GM10248 (cell line): ENCODE data around the gene AHDC1.
"Not testable (repeated sequence)": the region's sequence is repeated elsewhere in the genome, so short reads cannot be mapped to it uniquely, and the experiment has no call there.

Experiments
- CTCF ChIA-PET: fragments of 300-600 bp; sonication (Branson Sonifier 250); formaldehyde crosslinking; extraction: SDS; loops from one replicate; lab custom pipeline; 2021; ENCODE audit warnings: antibody characterized with exemption; lab: Yijun Ruan, JAX
- POLR2A ChIA-PET: fragments of 350-650 bp; sonication (Branson Sonifier 250); formaldehyde crosslinking; extraction: SDS; loops from one replicate; lab custom pipeline; 2020; ENCODE audit warnings: antibody characterized with exemption; lab: Yijun Ruan, JAX
- DNase-seq: peaks from one replicate; pipeline ENCODE4 v3.0.0; 2012; ENCODE audit errors: extremely low spot score
- TF ChIP-seq, protein P1 (sequence below): IDR thresholded peaks from 2 replicates; pipeline ENCODE4 v1.5.1; 2012; ENCODE audit warnings: mild to moderate bottlenecking, low read depth; ENCODE audit errors: extremely low read depth, missing control alignments, control extremely low read depth

The AHDC1 gene

DNA sequence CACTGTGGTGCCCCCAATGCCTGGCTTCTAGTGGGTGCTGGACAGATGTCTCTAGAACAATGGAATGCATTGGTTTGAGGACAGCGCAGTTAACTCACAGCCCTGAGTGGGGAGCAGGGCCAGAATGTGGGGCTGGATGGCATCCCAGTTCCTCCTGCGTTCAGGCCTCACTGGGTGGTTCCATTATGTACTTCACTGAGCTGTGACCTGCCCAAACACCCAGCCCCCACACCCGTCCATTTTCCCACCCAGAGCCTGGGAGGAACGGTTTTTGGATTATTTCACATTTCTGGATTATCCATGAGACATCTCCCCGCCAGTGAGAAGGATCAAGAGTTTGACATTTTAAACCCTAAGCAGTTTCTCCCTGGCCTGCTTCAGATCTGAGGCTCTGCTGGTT is 58.7 kb downstream of the AHDC1 start:
- TF ChIP-seq, protein P1, sequence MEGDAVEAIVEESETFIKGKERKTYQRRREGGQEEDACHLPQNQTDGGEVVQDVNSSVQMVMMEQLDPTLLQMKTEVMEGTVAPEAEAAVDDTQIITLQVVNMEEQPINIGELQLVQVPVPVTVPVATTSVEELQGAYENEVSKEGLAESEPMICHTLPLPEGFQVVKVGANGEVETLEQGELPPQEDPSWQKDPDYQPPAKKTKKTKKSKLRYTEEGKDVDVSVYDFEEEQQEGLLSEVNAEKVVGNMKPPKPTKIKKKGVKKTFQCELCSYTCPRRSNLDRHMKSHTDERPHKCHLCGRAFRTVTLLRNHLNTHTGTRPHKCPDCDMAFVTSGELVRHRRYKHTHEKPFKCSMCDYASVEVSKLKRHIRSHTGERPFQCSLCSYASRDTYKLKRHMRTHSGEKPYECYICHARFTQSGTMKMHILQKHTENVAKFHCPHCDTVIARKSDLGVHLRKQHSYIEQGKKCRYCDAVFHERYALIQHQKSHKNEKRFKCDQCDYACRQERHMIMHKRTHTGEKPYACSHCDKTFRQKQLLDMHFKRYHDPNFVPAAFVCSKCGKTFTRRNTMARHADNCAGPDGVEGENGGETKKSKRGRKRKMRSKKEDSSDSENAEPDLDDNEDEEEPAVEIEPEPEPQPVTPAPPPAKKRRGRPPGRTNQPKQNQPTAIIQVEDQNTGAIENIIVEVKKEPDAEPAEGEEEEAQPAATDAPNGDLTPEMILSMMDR = no peak
- CTCF ChIA-PET = interaction anchor here (1.2 to 10.5 kb wide), 2 partner anchors 12 to 150 kb away, joined by 4 to 83 read pairs; no protein-coding TSS in a partner anchor
- POLR2A ChIA-PET = no interaction called here
- no peak for DNase-seq

DNA sequence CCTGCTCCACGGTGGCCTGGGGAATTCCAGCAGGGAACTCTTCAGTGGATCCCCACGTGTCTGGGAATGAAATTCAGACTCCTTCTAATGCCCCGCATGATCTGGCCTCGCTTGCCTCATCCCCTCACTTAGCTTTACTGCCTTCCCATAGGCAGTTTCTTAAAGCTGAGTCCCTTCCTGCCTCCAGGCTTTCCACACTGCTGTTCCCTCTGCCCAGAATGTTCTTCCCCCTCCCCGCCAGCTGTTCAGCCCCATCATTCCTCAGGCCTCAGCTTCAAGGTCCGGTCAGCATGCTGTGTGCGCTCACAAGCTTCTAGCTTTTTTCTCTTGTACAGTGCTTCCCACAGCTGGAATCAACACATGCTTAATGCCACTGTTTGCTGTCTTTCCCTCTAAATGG is 59.1 kb downstream of the AHDC1 start:
- TF ChIP-seq, protein P1 = no peak
- no peak for DNase-seq
- POLR2A ChIA-PET = no interaction called here
- CTCF ChIA-PET = interaction anchor here (10.5 kb wide), 1 partner anchor 12 kb away, joined by 83 read pairs; no protein-coding TSS in a partner anchor

DNA sequence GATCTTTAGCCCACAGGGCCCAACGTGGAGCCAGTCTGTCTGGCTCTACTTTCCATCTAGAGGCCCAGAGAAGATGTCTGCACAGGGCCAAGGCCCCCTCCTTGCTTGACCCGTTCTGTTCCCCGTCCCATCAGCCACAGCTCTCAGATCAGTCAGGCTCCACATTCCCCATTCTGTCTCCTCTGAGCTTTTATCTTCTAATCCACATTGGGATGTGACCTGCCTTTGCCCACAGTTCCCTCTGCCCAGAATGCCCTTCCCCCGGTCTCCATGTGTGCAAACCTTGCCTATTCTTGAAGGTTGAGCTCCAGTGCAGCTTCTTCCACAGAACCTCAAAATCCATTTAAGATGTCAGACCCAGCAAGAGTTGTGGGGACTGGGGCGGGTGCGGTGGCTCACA is 60.7 kb downstream of the AHDC1 start:
- POLR2A ChIA-PET = no interaction called here
- CTCF ChIA-PET = interaction anchor here (0.9 to 10.5 kb wide), 4 partner anchors 9 to 119 kb away, joined by 3 to 83 read pairs (median 4); no protein-coding TSS in a partner anchor
- TF ChIP-seq, protein P1 = no peak
- DNase-seq = no peak

DNA sequence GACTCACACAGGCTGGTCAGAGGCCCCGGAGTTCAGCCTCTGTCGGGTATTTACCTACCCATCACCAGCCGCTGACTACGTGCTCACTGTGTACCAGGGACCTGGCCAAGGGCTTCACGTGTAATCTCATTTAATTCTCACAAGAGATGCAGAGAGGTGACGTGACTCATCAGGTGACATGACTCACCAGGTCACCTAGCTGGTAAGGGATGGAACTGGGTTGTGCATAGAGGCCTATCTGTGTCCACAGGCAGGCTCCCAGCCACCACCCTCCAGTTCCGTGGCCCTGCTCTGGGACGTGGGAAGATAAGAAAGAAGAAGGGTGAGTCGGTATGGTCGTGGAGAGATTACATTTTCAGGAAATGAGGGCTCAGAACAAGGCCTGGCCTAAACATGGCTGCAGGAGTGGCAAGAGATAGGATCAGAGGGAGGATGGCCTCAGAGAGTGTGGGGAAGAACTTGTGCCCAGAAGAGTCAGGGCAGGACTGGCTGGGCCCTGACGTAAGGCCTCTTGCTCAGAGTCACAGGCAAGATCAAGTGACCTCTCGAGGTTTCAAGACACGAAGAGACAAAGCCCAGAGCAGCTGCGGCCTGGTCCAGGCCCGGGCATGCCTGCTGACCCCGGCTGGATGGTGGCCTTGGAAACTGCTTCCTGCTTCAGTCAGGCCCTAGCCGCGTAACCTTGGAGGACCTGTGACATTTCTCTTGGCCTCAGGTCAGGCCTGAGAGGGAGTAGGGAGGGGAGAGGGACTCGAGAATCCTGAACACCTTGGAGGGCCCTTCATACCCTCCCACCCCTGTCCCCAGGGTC is 61.3 kb downstream of the AHDC1 start:
- CTCF ChIA-PET = interaction anchor here (0.9 to 10.5 kb wide), 3 partner anchors 10 to 120 kb away, joined by 3 to 83 read pairs (median 4); no protein-coding TSS in a partner anchor
- POLR2A ChIA-PET = no interaction called here
- DNase-seq = no peak
- TF ChIP-seq, protein P1 = no peak

DNA sequence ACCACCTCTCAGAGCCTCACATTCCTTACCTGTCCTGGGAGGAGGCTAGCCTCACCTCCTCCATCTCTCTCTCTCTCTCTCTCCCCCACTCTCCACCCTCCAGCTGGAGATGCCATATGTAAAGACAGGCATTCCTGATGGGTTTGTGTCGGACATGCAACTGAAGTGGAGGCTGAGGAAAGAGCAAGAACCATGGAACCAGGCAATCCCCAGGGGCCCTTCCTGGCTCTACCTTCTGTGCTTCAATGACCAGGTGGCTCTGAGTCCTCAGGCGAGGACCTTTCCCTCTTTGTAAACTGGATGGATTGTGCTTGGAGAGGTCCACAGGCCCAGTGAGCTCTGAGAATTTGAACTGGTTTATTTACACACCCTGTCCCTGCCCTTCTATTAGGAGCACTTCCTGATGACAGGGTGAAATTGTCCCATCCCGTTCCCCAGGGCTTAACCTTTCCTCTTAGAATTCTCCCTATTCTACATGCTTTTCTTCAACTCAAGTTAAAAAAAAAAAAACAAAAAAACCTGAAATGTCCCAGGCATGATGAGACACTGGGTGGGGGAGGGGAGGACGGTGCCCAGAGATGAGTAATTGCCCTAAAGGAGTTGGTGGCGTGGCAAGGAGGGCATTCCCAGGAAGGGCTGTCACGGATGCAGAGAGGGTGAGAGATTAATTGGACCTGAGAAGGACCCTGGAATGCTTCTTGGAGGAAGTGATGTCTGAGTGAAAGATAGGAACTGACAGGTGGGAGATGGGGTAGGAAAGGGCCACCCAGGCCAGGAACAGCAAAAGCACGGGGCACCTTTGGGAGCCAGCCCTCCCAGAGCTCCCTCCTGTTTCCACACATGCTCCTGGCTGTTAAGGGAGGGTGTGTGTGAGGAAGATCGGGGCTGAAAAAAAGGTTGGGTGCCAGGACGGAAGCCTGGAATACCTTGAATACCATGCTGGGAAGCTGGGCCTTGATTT is 63.8 kb downstream of the AHDC1 start:
- TF ChIP-seq, protein P1 = no peak
- no peak for DNase-seq
- CTCF ChIA-PET = interaction anchor here (2.4 to 10.5 kb wide), 3 partner anchors 17 to 129 kb away, joined by 6 to 83 read pairs (median 6); no protein-coding TSS in a partner anchor
- POLR2A ChIA-PET = no interaction called here

DNA sequence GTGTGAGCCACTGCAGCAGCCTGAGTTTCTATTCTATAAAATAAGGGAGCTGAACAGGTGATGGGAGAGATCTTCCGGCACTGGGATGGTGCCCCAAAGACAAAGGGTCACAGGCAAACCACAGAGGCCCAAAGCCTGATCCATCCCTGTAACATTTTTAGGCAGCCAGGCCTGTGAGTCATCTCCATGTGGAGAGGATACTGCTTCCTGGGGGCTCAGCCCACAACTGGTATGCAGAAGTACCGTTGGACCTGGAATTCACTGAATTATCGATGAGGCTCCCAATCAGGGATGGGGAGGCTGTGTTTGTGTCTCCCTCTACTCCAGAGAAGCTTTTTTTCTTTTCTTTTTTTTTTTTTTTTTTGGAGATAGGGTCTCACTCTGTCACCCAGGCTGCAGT is 65.2 kb downstream of the AHDC1 start:
- ChIA-PET CTCF (interaction anchor here (1.2 to 7.1 kb wide), 4 partner anchors 18 to 130 kb away, joined by 3 to 62 read pairs (median 6); no protein-coding TSS in a partner anchor), POLR2A (no interaction called here)
- TF ChIP-seq, protein P1 = no peak
- no peak for DNase-seq

DNA sequence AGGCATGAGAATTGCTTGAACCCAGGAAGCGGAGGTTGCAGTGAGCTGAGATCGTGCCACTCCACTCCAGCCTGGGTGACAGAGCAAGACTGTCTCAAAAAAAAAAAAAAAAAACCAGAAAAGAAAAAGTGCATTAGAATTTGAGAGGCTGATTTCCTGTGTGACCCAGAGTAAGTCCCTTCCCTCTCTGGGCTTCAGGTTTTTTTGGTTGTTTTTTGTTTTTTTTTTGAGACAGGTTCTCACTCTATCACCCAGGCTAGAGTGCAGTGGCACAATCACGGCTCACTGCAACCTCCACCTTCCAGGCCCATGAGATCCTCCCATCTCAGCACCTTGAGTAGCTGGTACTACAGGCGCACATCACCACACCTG is 65.7 kb downstream of the AHDC1 start:
- CTCF ChIA-PET = interaction anchor here (1.2 to 7.1 kb wide), 4 partner anchors 18 to 131 kb away, joined by 3 to 62 read pairs (median 4); no protein-coding TSS in a partner anchor

More for the DNA sequence above, 65.7 kb downstream of the AHDC1 start:
- DNase-seq, POLR2A ChIA-PET: not testable (repeated sequence)
